Measurements from ENCODE around the gene CSNK2A2.
A peak's percentile ranks its signal among the peaks of the same experiment; 100 is the strongest.

Gene CSNK2A2

DNA sequence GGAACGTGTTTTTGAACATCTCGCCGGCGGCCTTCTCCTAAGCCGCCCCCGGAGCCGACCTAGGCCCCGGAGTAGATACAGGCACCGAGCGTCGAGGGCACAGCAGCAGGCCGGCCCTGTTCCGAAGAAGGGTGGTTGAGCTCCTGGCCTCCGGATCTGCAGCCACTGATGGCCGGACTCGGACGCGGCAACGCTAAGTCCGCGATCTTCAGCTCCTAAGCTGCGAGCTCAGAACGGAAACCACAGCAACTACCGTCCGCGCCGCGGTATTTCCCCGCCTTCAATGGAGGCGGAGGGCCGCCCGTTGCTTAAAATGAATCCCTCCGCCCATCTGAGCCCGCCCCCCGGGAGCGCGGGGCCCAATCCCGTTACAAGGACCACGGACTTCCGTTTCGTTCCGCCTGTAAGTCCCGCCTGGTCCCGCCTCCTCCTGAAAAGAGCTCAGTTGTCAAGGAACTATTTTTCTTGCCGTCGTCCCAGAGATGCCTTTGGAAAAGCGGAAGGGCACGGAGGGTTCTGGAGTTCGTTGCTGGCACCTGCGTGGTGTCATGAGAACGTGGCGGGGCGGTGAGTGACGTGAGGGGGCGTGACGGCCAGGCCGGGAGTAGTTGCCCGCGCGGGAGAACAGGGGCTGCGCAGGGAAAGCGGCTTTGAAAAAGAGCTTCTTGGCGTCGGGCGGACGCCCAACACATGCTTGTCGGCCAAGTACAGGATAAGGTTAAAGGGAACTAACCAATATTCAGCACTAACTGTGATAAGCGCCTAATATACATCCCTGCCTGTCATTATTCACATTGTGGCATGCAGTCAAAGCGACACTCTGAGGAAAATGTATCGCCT, 68.6 kb downstream of the CSNK2A2 start, which contains the start of gene CFAP20:
Gene CFAP20, minus strand, starts transcription at position 285 of the 840 bp plus-strand sequence. Its CDS starts 266 bp downstream, at position 19.
- peak; percentile 98 for DNase-seq

DNA sequence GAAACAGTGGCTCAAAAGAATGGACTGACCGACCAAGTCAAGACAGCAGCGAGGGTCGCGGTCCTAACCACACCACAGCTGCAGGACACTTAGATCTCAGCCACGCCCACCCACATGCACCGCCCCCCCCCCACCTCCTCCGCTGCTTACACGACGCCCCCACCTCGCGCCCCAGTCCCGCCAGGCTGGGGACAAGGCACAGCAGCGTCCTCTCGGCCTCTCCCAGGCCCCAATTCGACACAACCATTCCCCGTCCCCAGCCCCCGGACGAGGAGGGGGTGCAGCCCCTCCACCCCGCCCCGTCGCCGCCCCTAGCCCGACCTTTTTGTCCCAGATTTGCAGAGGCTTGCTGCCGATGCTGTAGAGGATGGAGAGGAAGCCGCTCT, 69.2 kb downstream of the CSNK2A2 start:
- DNase-seq: peak; percentile 13

DNA sequence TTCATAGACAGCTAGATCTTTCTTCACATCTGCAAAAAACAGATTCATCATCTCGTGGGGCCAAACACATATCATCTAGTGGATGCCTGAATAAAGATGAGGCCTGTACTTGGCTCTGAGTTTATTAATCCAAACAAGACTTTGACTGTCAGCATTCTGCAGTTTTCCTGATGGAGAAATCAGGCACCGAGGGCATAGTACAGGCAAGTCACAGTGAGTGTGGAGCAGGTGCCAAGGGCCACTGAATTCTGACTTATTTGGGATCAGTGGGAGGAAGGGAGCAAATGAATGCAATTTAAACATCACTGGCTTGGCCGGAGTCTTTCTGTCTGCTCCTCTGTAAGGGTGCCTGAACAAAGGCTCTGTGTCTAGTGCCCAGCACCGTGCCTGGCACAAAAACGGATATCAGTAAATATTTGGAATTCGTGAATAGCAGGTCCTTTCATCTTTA, 69.7 kb downstream of the CSNK2A2 start:
- no peak for DNase-seq

DNA sequence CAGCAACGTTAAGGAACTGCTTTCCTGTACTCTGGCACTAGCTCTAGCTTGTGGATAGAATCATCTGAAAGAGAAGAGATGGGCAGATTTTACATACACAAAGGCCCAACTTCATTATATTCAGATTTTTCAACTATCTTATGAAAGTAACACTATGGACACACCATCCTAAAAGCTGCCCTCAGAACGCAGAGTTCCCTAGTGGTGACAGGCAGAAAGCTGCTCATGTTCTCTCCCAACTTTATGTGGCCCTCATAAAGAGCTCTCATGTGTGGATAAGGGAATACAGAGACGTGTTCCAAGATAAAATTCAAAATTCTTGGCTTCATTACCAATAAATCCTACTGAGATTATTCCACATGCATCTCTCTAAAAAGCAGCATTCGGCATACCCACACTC, 70.3 kb downstream of the CSNK2A2 start:
- no peak for DNase-seq

DNA sequence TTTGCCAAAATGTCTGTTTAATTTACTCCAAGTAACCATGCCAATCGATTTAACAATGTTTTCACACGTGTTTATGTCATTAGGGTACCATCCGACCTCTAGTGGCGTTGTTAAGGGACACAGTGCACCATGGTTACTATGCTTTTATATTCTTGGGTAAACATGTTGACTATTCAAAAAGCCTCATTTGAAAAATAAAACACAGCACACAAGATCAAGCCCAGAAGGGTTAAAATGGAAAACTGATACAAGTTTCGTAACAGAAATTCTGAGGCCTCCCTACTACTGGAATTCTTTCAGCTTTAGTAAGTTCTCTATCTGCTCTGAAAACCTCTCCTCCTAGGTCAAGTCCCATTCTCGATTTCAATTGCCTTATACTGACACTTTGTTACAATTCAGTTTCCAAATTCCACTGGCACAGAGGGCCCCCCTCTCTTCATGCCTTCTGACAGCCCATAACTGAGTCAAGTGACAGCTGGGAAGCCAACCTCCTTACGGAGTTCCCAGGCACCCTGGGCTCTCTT, 70.8 kb downstream of the CSNK2A2 start:
- DNase-seq: peak; percentile 44

DNA sequence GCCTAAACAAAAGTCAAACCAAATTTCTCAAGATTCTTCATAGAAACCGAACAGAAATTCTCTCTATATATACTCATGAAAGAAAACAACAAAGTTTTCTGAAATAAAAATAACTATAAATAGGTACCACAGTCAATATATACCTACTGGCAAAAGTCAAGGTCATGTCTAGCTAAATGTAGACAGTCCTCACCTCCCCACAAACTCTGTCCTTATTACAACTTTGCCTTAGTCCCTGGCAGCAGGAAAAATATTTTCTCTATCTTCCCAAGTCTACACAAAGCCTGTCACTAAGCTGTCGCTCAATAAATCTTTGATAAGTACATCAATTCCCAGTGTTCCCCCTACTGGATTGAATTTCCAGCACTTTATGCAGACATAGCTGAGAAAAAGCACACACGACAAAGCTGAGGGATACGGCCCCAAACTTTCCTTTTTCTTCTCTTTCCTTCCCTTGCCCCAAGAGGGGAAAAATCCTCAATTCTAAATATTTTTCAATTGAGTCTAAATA, 71.4 kb downstream of the CSNK2A2 start:
- DNase-seq: no peak

DNA sequence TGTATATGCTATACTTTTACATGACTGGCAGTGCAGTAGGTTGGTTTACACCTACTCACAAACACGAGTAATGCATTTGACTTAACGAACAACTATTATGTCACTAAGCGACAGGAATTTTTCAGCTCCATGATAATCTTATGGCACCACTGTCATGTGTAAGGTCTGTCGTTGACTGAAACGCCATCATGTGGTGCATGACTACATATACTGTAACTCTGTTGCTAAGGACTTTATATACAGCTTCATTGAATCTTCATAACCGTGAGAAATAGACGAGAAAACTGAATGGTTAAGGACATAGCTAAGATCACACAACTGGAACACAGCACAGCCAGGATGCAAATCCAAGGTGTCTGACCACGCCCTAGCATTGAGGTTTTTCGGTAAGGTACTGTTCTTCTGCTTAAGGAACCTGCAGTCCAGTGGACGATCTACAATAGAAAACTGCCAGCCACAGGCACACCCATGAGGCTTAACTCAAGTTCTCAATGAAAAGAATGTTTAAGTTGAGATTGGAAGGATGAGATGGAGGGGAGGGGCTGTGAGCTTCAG, 72.0 kb downstream of the CSNK2A2 start:
- DNase-seq: no peak

DNA sequence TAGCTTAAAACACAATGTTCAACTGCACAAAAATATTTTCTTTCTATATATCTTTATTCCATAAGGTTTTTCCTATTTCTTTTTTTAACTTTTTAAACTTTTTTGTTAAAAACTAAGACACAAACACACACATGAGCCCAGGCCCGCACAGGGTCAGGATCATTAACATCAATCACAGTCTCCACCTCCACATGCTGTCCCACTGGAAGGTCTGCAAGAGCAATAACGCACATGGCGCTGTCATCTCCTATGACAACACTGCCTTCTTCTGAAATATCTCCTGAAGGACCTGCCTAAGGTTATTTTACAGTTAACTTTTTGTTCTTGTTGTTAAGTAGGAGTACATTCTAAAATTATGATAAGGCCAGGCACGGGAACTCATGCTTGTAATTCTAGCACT, 72.9 kb downstream of the CSNK2A2 start:
- no peak for DNase-seq

DNA sequence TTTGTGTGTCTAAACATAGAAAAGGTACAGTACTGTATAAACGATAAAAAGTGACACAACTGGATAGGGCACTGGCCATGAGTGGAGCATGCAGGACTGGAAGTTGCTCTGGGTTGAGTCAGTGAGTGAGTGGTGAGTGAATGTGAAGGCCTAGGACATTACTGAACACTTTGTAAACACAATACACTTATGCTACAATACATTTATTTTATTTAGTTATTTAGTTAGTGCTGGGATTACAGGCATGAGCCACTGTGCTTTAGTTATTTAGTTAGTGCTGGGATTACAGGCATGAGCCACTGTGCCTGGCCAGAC, 73.3 kb downstream of the CSNK2A2 start:
- no peak for DNase-seq

DNA sequence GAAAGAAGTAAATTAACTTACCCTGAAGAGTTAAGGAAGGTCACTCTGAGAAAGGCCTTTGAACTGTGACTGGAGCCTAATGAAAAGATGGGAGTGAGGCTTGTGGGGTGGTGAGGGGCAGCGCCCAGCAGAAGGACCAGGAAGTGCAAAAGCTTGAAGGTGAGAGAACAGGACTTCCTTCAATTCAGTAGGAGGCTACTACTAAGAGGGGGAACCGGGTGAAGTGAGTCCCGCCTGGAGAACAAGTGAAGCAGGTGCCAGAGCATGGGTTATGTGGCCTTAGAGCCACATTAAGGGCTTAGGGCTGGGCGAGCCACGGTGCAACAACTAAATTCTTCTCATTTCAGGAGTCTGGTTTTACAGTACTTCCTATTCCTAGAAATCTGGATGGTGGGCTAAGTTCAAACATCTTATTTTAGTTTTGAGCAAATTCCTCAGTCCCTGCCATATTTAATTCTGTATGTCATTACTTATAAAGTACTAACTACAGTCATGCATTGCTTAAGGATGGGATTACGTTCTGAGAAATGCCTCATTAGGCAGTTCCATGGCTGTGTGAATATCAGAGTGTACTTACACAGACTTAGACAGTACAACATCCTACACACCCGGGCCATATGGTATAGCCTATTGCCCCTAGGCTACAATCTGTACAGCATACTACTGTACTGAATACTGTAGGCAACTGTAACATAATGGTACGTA, 73.9 kb downstream of the CSNK2A2 start:
- DNase-seq: peak; percentile 37

DNA sequence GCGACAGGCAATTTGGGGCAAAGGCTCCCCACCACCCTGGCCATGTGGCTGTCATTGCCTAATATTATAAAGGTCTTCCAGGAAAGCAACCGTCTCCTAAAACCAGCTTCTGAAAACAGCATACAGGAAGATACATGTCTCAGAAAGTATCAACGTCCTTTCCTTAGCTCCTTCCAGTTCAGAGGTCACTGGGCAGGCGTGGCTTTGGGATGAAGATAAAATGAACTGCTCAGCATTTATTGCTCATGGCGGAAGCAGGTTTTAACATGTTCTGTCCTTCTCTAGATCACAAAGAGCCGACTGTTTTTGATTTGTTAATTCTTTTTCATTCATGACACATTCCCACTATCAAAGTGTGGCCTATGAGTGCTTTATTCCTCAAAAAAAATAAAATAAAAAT, 76.8 kb downstream of the CSNK2A2 start:
- no peak for DNase-seq

DNA sequence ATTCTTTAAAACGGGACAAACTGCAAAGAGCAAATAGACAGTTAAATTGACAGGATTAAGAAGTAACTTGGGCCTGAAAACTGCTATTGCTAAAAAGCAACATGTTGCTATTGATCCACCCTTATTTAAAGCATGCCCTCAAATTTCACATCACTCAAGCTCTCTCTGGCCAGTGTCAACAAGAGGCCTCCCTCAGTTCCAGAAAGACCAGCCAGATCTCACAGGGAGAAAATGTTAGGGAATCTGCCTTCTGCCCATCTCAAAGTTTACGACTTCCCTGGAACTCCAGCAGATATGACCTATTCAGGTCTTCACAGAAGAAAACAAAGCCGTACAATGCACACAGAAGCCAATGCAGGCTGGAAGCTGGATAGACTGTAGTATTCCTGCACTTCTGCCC, 77.7 kb downstream of the CSNK2A2 start:
- no peak for DNase-seq

DNA sequence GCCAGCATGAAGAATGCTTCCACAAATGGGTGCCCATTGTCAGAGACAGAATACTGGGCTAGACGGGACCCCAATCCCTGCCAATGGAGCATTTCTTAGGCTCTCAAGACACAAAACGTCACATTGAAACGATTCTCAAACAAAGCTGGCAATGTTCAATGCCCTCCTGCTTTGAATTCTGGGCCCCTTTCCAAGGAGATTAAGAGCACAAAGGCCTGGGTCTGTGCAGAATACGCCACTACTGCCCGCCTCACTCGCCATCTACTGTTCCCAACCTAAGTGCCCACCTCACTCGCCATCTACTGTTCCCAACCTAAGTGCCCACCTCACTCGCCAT, 78.4 kb downstream of the CSNK2A2 start:
- no peak for DNase-seq

DNA sequence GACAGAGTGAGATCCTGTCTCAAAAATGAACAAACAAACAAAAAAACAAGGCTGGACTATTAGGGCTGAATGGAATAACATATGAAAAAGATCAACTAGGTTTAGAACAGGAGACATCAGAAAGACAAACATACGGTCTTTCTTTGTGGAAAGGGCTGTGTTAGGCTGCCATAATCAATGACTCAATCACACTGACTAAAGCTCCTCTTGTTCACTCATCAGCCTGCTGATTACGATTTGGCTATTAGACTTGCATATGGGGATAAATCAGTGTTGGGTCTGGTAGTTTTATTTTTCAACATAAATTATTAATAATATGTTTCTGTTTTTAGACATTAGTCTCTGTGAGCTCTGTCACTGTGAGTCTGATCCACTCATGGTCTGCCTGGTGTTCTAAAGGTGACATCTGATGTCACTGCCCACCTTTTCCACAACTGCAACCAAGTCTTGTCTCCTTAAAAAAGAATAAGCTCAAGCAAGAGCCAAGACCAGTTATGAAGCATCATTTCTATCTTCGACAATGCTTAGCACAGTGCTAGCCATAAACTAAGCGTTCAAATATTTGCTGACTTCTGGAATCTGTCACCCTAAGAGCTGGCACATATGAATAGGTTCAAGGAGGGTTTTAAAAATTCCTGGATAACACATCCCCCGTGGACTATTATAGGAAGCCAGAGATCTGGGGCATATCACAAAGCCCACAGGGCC, 79.0 kb downstream of the CSNK2A2 start:
- DNase-seq: no peak

DNA sequence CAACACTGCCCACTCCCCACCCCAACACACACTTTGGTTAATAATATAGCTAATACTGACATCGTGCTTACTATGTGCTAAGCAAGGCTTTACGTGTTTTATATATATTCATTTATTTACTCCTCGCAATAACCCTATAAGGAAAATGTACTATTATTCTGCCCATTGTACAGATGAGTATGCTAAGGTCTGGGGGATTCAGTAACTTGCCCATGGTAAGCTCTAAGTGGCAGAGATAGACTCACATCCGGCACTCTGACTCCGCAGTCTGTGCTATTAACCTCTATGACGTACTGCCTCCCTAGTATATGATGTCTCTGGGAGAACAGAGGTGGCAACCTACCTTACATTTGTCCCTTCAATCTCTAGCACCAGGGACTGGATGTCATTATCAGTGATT, 81.4 kb downstream of the CSNK2A2 start:
- no peak for DNase-seq

DNA sequence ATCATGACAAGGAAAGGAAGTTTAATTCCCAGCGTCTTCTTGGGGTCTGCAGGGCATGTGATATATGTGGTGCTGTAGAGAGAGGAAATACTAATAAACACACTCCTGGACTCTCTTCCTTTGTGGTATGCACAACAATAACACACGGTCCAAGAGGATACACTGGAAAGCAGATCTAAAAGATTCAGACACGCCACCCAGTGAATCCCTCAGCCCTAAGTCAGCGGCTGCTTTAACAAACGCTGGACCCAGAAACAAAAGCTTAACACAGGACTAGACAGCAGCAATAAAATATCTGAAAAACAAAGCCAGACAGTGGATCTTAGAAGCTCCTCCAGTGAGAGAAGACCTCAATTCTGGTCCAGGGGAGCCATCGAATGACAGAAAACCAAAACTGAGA, 81.8 kb downstream of the CSNK2A2 start:
- DNase-seq: no peak

DNA sequence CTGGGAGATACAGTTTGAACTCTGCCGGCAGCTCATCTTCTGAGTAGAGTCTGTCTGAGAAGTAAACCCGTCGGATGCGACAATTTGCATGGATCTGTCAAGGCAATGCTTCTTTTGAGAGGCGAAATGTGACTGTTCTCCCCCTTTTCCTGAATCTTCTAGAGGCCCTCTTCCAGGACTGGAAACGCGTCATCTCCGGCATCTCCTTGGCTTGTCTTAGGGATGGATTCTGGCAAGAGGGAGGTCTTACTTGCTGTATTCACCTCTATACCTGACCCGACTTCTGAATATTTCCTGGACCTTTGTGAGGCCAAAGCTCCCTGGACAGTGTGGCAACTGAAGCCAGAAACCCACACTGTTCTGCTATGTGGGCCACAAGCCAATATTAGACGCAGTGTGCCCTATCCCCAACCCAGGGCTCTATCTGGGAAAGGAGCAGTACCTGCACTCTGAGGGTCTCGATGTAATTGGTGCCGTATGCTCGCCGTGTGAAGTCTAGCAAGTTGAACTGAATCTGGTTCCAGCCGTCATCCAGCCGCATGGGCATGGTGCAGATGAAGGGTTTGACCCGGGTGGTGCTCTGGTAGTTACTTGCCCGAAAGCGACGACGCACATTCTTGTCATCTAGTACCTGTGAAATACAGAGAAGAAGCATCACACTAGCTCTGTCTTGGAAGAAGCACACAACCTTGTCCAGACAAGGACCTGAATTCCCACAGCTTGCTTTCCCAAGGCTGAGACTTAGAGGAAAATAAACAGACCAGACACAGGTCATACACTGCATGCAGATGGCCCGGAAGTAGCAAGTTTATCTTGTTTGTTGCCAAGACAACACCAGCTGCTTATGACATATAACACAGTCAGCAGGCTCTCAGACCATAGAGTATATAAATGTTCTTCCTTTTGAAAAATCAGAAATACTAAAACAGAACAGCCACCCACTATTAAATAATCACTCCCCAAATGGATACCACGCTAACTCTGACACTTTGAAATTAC, 82.8 kb downstream of the CSNK2A2 start:
- DNase-seq: no peak

DNA sequence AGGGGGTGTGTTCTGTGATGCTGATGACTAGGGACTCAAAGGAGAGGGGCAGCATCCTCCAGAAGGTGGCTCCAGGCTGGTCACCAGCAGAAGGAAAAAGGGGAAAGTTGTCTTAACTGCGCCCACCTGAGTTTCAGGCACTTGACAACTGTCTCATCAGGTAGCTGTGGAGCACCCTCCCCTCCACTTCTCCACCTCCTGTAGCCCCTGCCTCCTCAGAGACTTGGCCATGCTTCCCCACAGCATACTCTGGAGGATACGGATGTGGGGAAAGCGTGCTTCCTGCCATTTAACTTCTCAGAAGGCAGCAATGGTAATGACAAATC, 86.6 kb downstream of the CSNK2A2 start:
- no peak for DNase-seq

DNA sequence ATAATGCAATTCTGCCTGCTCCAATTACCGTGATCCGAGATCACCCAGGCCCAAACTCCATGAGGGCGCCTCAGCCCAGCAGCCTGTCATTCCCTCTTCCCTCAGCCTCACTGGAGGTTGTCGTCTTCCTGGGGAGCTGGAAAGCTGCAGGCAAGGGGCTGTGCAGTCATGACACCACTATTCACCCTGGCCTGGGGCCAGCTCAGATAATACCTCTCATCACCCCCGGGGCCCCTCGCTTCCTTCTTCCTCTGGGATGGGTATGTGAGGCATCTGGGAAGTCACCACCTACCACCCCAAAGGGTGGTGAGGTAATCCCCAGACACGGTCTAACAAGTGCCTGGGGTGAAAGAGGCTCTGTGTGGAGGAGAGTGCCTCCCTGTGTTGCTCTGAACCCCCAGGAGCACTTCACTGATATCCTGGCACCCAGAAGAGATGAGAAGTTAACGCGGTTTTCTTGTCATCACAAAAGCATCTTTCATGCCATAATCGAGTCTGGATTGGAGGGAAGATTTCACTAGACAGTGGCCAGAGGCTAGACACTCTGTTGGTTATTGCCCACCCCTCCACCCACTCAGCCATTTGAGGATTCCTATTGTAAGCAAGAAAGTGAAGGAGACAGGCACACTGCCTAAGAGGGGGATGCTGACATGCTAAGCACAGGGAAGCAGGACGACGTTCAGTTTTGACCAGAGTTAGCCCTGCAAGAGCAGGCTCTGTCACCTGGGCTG, 87.2 kb downstream of the CSNK2A2 start:
- no peak for DNase-seq

DNA sequence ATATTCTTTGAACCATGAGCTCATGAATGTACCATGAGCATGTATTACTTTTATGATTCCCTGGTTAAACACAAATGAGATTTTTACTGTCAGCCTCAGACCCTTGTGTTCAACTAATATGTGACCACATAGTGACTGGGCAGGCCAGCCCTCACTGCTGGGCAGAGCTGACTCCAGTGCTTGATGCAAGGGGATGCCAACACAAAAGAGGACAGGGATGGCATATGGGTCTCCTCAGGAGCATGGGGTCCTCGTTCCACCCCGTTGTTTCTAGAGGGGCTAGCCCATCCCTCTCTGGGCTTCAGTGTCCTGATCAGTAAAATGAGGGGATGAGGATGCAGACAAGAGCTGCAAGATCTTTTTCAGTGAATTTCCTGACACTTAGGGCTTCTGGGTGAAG, 88.0 kb downstream of the CSNK2A2 start:
- DNase-seq: no peak

DNA sequence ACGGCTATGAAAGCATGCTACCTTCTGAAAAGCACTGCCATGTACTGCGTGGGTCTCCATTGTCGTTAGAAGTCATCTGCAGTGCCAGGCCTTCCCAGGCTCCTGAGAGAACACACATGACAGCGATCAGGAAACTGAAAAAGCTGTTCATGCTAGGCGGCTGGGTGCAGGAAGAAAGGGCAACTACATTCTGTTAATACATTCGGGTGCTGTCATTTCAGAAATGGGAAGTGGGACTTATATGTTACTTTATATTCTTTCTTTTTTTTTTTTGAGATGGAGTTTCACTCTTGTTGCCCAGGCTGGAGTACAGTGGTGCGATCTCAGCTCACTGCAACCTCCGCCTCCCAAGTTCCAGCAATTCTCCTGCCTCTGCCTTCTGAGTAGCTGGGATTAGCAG, 88.6 kb downstream of the CSNK2A2 start:
- no peak for DNase-seq
